ENCODE measurements around the gene NRXN3.
A peak's percentile ranks its signal among the peaks of the same experiment; 100 is the strongest.

NRXN3 gene

DNA sequence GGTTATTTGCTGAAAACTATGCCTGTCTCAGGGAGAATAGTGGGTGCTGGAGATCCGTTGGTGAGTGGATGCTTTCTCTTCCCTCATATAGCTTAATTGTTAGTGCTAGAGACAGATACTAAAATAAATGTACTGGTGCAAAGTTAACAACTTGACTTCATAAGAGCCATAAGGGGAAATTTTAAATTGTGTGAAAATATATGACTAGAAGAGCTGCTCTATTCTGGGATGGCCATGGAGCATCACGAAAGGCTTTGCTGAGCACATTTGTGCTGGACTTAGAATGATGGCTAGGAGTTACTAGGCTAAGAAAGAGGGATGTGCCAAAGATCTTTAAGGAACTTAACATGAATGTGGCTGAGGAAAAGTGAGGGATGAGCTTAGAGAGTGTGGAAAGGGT lies 668.8 kb downstream of the NRXN3 start:
- POLR2A ChIA-PET = no interaction called here
- CTCF ChIA-PET = interaction anchor here (1.3 to 1.5 kb wide), 2 partner anchors 9 to 49 kb away, joined by 3 to 5 read pairs; no protein-coding TSS in a partner anchor
- TF ChIP-seq, protein P1, sequence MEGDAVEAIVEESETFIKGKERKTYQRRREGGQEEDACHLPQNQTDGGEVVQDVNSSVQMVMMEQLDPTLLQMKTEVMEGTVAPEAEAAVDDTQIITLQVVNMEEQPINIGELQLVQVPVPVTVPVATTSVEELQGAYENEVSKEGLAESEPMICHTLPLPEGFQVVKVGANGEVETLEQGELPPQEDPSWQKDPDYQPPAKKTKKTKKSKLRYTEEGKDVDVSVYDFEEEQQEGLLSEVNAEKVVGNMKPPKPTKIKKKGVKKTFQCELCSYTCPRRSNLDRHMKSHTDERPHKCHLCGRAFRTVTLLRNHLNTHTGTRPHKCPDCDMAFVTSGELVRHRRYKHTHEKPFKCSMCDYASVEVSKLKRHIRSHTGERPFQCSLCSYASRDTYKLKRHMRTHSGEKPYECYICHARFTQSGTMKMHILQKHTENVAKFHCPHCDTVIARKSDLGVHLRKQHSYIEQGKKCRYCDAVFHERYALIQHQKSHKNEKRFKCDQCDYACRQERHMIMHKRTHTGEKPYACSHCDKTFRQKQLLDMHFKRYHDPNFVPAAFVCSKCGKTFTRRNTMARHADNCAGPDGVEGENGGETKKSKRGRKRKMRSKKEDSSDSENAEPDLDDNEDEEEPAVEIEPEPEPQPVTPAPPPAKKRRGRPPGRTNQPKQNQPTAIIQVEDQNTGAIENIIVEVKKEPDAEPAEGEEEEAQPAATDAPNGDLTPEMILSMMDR (IDR thresholded peaks at IDR 0.05; ENCODE audit: insufficient read depth, low read length, missing control alignments) = no peak

GRCh38 chr14:78840898-78841297 lies 670.7 kb downstream of the NRXN3 start:
- CTCF ChIA-PET = no interaction called here
- DNase-seq (ENCODE audit: low read depth, low spot score) = no peak
- no peak overlapping the region for H3K4me3 ChIP-seq (ENCODE audit: low read depth, low read length)
- POLR2A ChIA-PET = no interaction called here
- TF ChIP-seq, protein P1 (IDR thresholded peaks at IDR 0.05; ENCODE audit: insufficient read depth, low read length, missing control alignments) = no peak

More for the DNA sequence above, 668.8 kb downstream of the NRXN3 start:
- DNase-seq (ENCODE audit: low read depth, low spot score) = no peak
- no peak overlapping the region for H3K4me3 ChIP-seq (ENCODE audit: low read depth, low read length)

GRCh38 chr14:78847801-78848200 lies 677.6 kb downstream of the NRXN3 start:
- CTCF ChIA-PET = interaction anchor here (0.9 to 4.3 kb wide), 6 partner anchors 9 to 55 kb away, joined by 3 to 29 read pairs (median 6); no protein-coding TSS in a partner anchor
- TF ChIP-seq, protein P1 (IDR thresholded peaks at IDR 0.05; ENCODE audit: insufficient read depth, low read length, missing control alignments) = no peak

DNA sequence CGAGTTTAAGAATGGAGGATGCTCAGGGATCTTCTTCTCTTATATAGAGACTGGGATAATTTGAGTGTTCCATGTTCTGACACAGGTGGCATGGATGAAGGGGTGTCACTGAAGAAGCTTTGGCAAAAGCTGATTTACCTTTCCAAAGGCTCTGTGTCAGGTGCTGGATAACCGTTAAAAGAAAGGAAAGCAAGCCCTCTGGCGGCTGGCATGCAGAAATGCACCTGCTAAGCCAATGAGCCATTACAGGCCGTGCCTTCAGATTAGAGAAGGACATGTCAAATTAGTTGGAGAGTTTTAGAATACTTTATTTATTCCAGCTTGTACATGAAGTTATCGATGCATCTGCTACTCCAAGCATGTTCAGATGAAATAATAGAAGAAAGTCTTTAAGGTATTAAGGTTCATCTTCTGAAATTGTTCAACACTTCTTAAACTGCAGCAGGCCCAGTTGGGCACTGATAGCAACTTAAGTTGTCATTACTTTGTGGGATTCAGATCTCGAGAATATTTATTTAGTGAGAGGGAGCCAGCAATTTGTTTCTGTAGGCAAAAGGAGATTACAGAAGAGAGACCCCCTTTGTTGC lies 678.2 kb downstream of the NRXN3 start:
- TF ChIP-seq, protein P1 (IDR thresholded peaks at IDR 0.05; ENCODE audit: insufficient read depth, low read length, missing control alignments) = peak; percentile 80
- ChIA-PET POLR2A (no interaction called here), CTCF (interaction anchor here (0.9 to 4.3 kb wide), 6 partner anchors 9 to 54 kb away, joined by 3 to 29 read pairs (median 6); no protein-coding TSS in a partner anchor)

More at GRCh38 chr14:78847801-78848200, 677.6 kb downstream of the NRXN3 start:
- no peak overlapping the region for H3K4me3 ChIP-seq (ENCODE audit: low read depth, low read length)
- no peak for DNase-seq (ENCODE audit: low read depth, low spot score)
- POLR2A ChIA-PET = no interaction called here

GRCh38 chr14:78849952-78850351 lies 679.8 kb downstream of the NRXN3 start:
- CTCF ChIA-PET = interaction anchor here (4.3 kb wide), 1 partner anchor 9 kb away, joined by 29 read pairs; no protein-coding TSS in a partner anchor

More for the DNA sequence above, 678.2 kb downstream of the NRXN3 start:
- no peak for DNase-seq (ENCODE audit: low read depth, low spot score)
- H3K4me3 ChIP-seq (ENCODE audit: low read depth, low read length) = no peak overlapping the region

DNA sequence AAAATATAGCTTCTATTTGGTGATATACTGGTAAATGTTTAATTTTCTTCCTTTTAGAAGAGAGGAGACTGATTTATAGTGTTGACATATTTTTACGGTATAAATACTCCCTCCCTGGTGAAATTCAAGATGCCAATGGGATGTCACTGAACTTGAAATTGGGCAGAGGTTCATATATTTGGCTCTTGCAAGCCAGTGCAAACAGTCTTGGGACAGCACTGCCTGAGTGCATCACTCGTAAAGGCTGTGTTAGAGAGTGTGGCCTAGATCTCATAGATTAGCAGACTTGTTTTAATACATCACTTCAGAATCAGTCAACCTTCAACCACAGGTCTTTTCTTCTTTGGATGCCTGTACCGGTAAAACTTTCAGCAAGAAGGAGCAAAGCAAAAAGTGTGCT lies 681.0 kb downstream of the NRXN3 start:
- no peak overlapping the region for H3K4me3 ChIP-seq (ENCODE audit: low read depth, low read length)
- DNase-seq (ENCODE audit: low read depth, low spot score) = no peak
- ChIA-PET CTCF (interaction anchor here (1.0 kb wide), 1 partner anchor 8 kb away, joined by 3 read pairs; no protein-coding TSS in a partner anchor), POLR2A (no interaction called here)
- TF ChIP-seq, protein P1 (IDR thresholded peaks at IDR 0.05; ENCODE audit: insufficient read depth, low read length, missing control alignments) = no peak

More at GRCh38 chr14:78849952-78850351, 679.8 kb downstream of the NRXN3 start:
- DNase-seq (ENCODE audit: low read depth, low spot score) = no peak
- H3K4me3 ChIP-seq (ENCODE audit: low read depth, low read length) = no peak overlapping the region
- TF ChIP-seq, protein P1 (IDR thresholded peaks at IDR 0.05; ENCODE audit: insufficient read depth, low read length, missing control alignments) = no peak
- POLR2A ChIA-PET = no interaction called here
